Cortex of kidney (tissue), 1 donor: Measurements from ENCODE around the gene LRPPRC.
"Not testable (repeated sequence)": the region's sequence is repeated elsewhere in the genome, so short reads cannot be mapped to it uniquely, and the experiment has no call there.

Experiments used
- DNase-seq: peaks from one replicate; lab custom pipeline; 2025; lab: John Stamatoyannopoulos, UW

The LRPPRC gene

GRCh38 chr2:43995733-43996533, at the start of gene LRPPRC:
LRPPRC (minus strand) TSS chr2:43995989; CDS start chr2:43995947, 42 bp downstream.
- DNase-seq, result peak; percentile 21

- DNase-seq, result no peak
These were observed 49.3 kb upstream of the LRPPRC start for GRCh38 chr2:44045061-44045460.

DNA sequence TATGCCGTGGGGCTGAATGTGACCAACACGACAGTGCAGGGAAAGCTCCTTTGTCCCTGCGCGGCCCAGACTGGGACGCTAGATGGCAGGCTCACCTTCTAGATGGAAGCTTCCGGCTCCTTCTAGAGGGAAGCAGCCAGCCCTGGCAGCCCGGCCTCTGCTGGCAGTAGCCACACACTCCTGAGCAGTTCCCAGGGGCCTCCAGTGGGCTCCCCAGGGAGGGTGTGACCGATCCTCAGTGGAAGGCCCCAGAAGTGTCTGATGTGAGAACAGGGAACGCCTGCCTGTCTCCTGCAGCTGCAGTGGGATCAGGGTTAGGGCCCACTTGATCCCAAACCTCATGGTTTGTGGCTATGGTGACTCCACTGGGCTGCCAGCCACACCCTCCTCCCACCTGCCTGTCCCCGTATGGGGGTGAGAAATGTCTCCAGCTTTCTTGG, 48.5 kb upstream of the LRPPRC start:
- DNase-seq, result no peak

DNA sequence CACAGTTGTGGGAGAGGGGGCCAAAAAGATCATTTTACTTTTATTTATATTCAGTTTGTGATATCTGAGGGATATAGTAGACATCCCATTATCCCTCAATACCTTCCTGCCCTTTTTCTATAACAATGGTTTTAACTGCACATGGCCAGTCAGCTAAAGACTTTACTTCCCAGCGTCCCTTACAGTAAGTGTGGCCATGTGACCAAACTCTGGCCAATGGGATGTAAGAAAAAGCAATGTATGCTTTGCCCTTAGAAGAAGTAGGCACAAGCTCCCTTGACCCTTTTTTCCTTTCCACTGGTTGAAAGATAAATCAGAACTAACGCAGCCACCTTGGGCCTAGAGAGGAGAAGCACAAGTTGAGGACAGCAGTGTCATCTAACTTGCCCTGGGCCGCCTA, 44.6 kb upstream of the LRPPRC start:
- DNase-seq, result no peak

GRCh38 chr2:44038277-44038676, 42.5 kb upstream of the LRPPRC start:
- DNase-seq, result no peak

DNA sequence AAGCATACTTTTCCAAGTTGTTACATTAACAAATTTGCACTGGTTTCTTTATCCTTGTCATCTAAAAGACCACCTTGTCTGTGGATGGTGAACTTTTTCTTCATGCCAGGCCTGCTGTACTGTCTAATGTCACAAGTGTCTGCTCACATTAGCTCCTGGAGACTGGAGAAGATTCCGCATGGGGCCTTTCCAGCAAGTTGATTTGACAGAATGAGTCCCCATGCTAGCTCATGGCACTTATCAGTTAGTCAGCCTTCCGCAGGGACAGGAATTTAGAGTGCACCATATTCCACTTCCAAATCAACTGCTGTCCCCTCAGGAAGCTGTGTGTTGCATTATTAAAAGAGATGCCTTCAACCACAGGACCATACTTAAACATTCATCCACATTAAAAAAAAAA, 41.4 kb upstream of the LRPPRC start:
- DNase-seq, result no peak

- no peak for DNase-seq
These were observed 38.2 kb upstream of the LRPPRC start for GRCh38 chr2:44033947-44034346.

DNA sequence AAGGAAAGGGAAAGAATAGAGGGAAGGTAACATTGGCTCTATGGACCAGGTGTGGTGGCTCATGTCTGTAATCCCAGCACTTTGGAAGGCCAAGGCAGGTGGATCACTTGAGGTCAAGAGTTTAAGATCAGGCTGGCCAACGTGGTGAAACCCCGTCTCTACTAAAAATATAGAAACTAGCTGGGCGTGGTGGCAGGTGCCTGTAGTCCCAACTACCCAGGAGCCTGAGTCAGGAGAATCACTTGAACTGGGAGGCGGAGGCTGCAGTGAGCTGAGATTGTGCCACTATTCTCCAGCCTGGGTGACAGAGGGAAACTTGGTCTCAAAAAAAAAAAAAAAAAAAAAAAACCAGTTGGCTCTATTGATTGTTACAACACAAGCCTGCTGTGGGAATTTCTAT, 31.3 kb upstream of the LRPPRC start:
- DNase-seq, result not testable (repeated sequence)

DNA sequence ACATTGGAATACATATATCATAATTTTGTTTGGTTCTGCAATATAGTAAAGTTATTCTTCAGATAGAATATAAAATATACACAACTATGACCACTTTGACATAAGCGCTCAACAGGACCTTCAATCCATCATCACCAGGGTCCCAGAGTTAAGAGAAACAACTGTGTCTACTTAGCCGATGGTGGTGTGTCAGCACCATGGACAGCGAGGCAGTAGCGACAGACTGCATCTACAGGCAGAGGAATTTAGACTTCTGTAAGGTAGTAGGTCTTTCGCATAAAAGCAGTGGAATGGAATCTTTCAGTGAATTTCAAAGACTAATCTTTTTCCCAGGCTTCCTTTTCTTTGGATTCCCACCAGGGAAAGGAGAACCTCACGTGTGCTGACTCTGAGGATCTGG, 20.5 kb upstream of the LRPPRC start:
- no peak for DNase-seq

- DNase-seq, result no peak
These were observed 19.4 kb upstream of the LRPPRC start for GRCh38 chr2:44015239-44015638.

DNA sequence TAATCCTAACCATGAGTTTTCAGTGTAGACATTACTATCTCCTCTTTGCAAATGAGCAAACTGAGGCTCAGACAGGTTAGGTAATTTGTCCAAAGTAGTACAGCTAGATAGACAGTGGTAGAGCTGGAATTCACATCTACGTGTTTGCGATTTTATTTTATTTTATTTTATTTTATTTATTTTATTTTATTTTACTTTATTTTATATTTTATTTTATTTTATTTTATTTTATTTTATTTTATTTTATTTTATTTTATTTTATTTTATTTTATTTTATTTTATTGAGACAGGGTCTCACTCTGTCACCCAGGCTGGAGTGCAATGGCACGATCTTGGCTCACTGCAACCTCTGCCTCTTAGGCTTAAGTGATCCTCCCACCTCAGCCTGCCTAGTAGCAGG, 17.4 kb upstream of the LRPPRC start:
- not testable (repeated sequence) for DNase-seq

DNA sequence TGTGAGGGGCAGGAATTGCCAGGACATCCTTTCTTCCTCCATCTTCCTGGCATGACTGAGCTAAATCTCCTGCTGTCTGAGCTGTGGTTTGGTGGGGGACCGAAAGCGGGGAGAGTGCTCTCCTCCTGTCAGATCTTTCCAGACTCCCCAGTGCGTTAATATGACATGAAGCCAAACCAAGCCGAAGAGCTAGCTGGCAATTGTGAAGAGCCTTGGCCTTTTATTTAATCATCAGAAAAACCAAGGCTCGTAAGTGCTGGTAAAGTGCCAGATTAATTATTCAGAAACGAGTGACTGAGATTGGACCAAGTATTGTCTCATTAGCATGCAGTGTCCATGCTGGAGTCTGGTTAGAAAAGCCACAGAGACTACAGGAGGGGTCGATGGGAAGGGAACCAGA, 14.5 kb upstream of the LRPPRC start:
- DNase-seq, result no peak

GRCh38 chr2:44009136-44009735, 13.4 kb upstream of the LRPPRC start:
- DNase-seq, result no peak

GRCh38 chr2:44005846-44006245, 10.1 kb upstream of the LRPPRC start:
- no peak for DNase-seq

DNA sequence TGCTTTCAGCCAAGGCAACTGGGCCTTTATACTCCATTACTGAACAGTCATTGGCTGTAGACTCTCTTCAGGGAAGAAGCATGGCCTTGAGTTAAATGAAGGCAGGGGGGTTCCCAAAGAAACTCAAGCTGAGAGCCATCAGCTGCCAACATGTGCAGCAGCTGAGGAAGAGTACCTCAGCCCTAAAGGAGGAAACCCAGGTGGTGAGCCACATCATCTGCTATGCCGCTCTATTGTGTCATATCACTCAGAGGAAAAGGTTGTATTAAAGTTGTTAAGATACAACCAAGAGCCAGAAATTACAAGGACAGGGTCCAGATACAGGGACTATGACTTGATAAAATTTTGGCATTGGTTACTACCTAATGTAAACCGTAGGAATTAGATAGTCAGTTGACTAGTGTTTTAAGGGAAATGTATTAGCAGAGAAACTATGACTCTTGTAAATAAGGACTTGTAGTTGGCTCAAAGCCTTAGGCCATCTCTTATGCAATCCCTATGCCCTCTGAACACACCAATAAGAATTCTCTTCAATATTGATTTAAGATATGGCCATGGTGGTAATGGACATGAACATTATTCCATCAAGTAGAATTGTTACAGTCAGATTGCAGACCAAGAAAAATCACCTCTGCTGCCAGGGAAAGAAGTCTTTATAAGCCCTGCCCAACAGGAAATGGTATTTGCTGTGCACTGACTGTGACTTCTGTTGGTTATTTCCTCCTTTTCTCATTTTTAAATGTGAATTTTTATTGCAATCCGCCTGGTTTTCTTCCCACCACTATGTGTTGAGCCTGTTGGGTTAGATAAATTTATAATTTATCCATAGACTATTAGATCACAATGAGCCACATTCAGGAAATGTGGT, 9.2 kb upstream of the LRPPRC start:
- DNase-seq, result no peak

DNA sequence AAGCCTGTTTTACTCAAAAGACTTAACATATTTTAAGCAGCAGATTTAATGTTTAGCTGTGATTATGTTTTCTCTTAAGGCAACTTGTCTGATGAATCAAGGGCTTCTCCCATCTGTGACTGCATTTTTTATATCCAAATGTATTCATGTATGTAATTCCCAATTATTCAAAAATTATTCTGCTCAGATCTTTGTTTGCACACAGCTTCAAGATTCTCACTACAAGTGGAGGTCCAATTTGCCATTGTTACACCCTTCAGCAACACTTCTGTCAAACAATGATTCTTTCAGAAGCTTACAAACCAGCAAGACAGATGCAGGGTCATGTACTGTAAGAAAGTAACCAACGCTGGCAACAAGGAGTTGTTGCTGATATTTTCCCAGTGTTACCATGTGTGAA, 5.9 kb upstream of the LRPPRC start:
- DNase-seq, result no peak

DNA sequence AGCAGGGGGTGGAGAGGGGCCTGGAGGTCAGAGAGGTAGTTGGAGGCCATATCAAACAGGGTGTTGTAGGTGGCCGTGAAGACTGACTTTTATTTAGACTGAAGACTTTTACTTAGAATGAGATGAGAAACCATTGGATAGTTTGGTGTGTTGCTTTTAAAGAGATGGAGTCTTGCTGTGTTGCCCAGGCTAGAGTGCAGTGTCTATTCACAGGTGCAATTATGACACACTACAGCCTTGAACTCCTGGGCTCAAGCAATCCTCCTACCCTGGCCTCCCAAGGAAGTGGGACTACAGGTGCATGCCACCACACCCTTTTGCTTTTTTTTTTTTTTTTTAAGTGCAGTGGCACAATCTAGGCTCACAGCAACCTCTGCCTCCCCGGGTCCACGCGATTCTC, 2.5 kb upstream of the LRPPRC start:
- no peak for DNase-seq

DNA sequence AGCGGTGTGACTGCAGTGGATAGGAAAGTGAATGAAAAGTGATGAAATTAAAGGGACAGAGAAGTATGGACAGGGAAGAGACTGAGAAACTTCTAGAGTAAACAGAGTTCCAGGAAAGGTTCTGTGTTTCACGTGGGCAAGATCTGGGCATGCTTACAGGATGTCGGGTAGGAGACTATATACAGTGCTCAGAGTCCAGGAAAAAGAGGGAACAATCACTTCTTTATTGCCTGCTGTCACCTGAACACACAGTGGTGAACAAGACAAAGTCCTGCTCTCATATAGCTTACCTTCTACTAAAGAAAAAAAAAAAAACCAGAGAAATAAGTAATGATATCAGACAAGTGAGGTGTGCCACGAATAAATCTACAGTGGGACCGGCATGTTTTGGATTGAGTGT, 2.4 kb downstream of the LRPPRC start:
- no peak for DNase-seq

GRCh38 chr2:43989545-43989944, 6.2 kb downstream of the LRPPRC start:
- no peak for DNase-seq

GRCh38 chr2:43986600-43986999, 9.2 kb downstream of the LRPPRC start:
- DNase-seq, result no peak

DNA sequence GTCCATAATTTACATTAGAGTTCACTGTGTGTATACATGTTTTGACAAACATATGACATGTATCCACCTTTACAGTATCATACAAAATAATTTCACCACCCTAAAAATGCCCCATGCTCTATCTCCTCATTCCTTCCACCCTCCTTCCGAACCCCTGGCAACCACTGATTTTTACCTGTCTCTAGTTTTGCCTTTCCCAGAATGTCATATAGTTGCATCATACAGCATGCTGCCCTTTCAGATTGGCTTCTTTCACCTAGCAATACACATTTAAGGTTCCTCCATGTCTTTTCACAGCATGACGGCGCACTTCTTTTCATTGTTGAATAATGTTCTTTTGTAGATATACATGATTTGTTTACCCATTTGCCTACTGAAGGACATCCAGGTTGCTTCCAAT, 10.4 kb downstream of the LRPPRC start:
- DNase-seq, result no peak

DNA sequence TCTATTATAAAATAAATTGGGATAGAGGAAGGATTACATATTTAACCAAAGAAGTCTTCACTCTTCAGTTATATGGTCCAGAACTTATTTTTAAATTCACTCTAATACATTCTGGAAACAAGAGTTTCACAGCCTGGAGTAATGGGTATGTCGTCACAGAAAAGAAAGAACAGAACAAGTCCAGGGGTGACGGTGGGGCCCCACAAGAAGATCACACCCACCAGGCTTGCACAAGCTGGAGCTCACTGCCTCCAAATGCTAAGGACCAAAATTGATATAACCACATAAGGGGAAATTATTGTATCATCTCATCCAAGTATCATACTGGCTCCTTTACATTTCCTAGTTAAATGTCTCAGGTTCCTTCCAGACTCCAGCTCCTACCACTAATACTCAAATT, 11.3 kb downstream of the LRPPRC start:
- no peak for DNase-seq

DNA sequence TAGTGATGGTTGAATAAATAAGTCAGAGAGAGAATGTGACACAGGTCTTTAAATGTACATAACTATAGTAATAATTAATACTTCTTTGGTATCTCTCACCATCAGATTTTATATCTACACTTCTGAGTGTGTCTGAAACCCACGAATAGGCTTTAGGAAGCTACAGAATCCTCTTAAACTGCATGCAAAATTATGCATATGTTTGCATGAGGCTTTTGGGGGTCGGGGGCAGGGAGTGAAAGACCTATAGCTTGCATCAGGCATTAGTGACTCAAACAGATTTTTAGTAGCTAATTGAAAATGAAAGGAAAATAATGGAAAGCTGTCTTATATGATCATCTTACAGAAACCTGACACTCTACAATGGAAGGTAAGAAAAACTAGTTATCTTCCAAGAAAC, 14.9 kb downstream of the LRPPRC start:
- no peak for DNase-seq
